OCI-LY1 (cell line): ENCODE data around the gene DHRS3.

Experiments
- H2AFZ ChIP-seq: fragments of 200-600 bp; sonication (generic), shearing (Covaris generic); 2 replicates; pipeline ENCODE4 v1.6.0; 2014; ENCODE audit warnings: antibody characterized with exemption, mild to moderate bottlenecking, low read length
- H3F3A ChIP-seq: fragments of 200-600 bp; sonication (generic), shearing (Covaris generic); 2 replicates; pipeline ENCODE4 v1.6.0; 2014; ENCODE audit warnings: mild to moderate bottlenecking, antibody characterized with exemption, low read length, moderate library complexity; ENCODE audit not compliant: insufficient read depth
- H3K27ac ChIP-seq: fragments of 200-600 bp; sonication (generic); 2 replicates; pipeline ENCODE4 v1.5.1; 2014; ENCODE audit warnings: low read length, mixed run types, mild to moderate bottlenecking, low read depth; ENCODE audit not compliant: poor library complexity, severe bottlenecking
- H3K27me3 ChIP-seq: fragments of 200-600 bp; sonication (generic); 2 replicates; pipeline ENCODE4 v1.6.0; 2014; ENCODE audit warnings: antibody characterized with exemption, mild to moderate bottlenecking, low read length, moderate library complexity; ENCODE audit not compliant: insufficient read depth
- H3K36me3 ChIP-seq: fragments of 200-600 bp; sonication (generic); 2 replicates; pipeline ENCODE4 v1.6.1; 2014; ENCODE audit warnings: mild to moderate bottlenecking, antibody characterized with exemption, low read length, moderate library complexity, mixed read lengths; ENCODE audit not compliant: insufficient read depth
- H3K4me1 ChIP-seq: fragments of 200-600 bp; sonication (generic); 2 replicates; pipeline ENCODE4 v1.5.1; 2014; ENCODE audit warnings: mild to moderate bottlenecking, low read length, moderate library complexity; ENCODE audit not compliant: insufficient read depth, severe bottlenecking
- H3K4me2 ChIP-seq: fragments of 200-600 bp; sonication (generic), shearing (Covaris generic); 2 replicates; pipeline ENCODE4 v1.6.1; 2014; ENCODE audit warnings: low read length
- H3K4me3 ChIP-seq: fragments of 200-600 bp; sonication (generic); 2 replicates; pipeline ENCODE4 v1.5.1; 2014; ENCODE audit warnings: low read length, low read depth, mild to moderate bottlenecking, mixed read lengths; ENCODE audit not compliant: poor library complexity, severe bottlenecking
- H3K79me2 ChIP-seq: fragments of 200-600 bp; shearing (Covaris generic); 2 replicates; pipeline ENCODE4 v1.6.1; 2016; ENCODE audit warnings: mixed run types, low read length, mixed read lengths; ENCODE audit not compliant: insufficient read depth
- H3K9ac ChIP-seq: fragments of 200-600 bp; sonication (generic), shearing (Covaris generic); 2 replicates; pipeline ENCODE4 v1.6.1; 2014; ENCODE audit warnings: mild to moderate bottlenecking, low read length, mixed read lengths
- H3K9me2 ChIP-seq: fragments of 200-600 bp; sonication (generic), shearing (Covaris generic); 2 replicates; pipeline ENCODE4 v1.6.1; 2014; ENCODE audit warnings: low read depth, mild to moderate bottlenecking, low read length, mixed read lengths
- H3K9me3 ChIP-seq: fragments of 200-600 bp; shearing (Covaris generic); 2 replicates; pipeline ENCODE4 v1.6.1; 2014; ENCODE audit warnings: low read length, mixed read lengths
- H4K20me1 ChIP-seq: fragments of 200-600 bp; sonication (generic), shearing (Covaris generic); 2 replicates; pipeline ENCODE4 v1.6.0; 2016; ENCODE audit warnings: mild to moderate bottlenecking, low read length; ENCODE audit not compliant: insufficient read depth
- CTCF ChIP-seq: fragments of 200-600 bp; sonication (generic), shearing (Covaris generic); IDR thresholded peaks from 2 replicates; pipeline ENCODE4 v1.5.1; 2017; ENCODE audit warnings: mild to moderate bottlenecking, antibody characterized with exemption, low read length, moderate library complexity, mixed read lengths
- EZH2 ChIP-seq: fragments of 200-600 bp; sonication (generic), shearing (Covaris generic); IDR thresholded peaks from 2 replicates; pipeline ENCODE4 v1.8.0; 2017; ENCODE audit warnings: borderline replicate concordance, mixed run types, mild to moderate bottlenecking, antibody characterized with exemption, low read length, moderate library complexity, mixed read lengths

DHRS3 gene

DNA sequence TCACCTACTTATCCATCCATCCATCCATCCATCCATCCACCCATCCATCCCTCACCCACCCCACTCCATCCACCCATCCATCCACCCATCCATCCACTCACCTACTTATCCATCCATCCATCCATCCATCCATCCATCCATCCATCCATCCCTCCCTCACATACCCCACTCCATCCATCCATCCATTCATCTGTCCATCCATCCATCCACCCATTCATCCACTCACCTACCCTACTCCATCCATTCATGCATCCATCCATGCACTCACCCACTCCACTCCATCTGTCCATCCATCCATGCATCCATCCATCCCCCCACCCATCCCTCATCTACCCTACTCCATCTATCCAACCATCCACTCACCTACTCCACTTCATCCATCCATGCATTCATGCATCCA is 34.5 kb downstream of the DHRS3 start:
- Histone ChIP-seq H3K4me2 (no peak overlapping the region), H3K36me3 (no peaks in the 10 kb centered on the region), H3K4me3 (no peak overlapping the region), H3K79me2 (no peaks in the 10 kb centered on the region), H3K27me3 (no peaks in the 10 kb centered on the region), H3K9ac (no peak overlapping the region), H2AFZ (no peak overlapping the region), H3K9me2 (no peaks in the 10 kb centered on the region), H3F3A (no peaks in the 10 kb centered on the region), H3K27ac (no peak overlapping the region), H3K4me1 (no peaks in the 10 kb centered on the region), H4K20me1 (no peaks in the 10 kb centered on the region), H3K9me3 (no peaks in the 10 kb centered on the region)
- TF ChIP-seq EZH2 (no peak), CTCF (no peak)

DNA sequence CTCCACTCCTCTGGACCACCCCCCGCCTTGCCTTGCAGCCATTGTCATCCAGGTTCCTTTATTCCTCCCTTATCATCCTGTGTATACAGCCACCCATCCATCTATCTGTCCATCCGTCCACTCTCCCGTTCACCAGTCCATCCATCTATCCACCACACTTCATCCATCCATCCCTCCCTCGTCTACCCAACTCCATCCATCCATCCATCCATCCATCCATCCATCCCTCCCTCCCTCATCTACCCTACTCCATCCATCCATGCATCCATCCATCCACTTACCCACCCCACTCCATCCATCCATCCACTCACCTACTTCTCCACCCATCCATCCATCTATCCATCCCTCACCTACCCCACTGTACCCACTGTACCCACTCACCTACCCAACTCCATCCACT is 35.4 kb downstream of the DHRS3 start:
- Histone ChIP-seq H3K9me2 (no peaks in the 10 kb centered on the region), H4K20me1 (no peaks in the 10 kb centered on the region), H3K9ac (no peak overlapping the region), H3K27ac (no peak overlapping the region), H2AFZ (no peak overlapping the region), H3K4me1 (no peaks in the 10 kb centered on the region), H3K27me3 (no peaks in the 10 kb centered on the region), H3F3A (no peaks in the 10 kb centered on the region), H3K36me3 (no peaks in the 10 kb centered on the region), H3K9me3 (no peaks in the 10 kb centered on the region), H3K4me2 (no peak overlapping the region), H3K79me2 (no peaks in the 10 kb centered on the region), H3K4me3 (no peak overlapping the region)
- TF ChIP-seq CTCF: no peak

DNA sequence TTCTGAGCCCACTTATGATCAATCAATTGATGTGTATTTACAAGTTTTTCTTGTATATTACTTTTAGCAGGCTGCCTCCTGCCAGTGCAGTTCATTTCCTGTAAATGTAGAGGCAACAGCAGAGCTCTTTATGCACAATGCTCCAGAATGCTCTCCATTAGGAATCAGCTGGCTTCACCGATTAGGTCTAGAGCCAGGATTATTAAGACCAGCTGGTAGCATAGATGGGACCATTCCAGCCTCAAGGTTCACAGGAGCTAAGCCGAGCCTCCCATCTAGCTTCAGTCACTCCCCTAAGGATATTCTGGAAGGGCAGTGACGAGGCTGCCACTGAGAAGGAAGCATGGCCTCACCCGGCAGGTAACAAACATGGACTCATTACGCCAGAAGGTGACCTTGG is 36.8 kb downstream of the DHRS3 start:
- Histone ChIP-seq H3K27me3 (no peaks in the 10 kb centered on the region), H3K9me2 (no peaks in the 10 kb centered on the region), H3K27ac (no peak overlapping the region), H3K79me2 (no peaks in the 10 kb centered on the region), H3K9ac (no peak overlapping the region), H3K4me1 (no peaks in the 10 kb centered on the region), H4K20me1 (no peaks in the 10 kb centered on the region), H3K4me2 (no peak overlapping the region), H2AFZ (no peak overlapping the region), H3K36me3 (no peaks in the 10 kb centered on the region), H3K9me3 (no peaks in the 10 kb centered on the region), H3F3A (no peaks in the 10 kb centered on the region), H3K4me3 (no peak overlapping the region)
- TF ChIP-seq CTCF (no peak), EZH2 (no peak)
